ENCODE data around the gene RABGGTB. TPM values are rescaled to one million over a fixed set of nuclear protein-coding genes. Genes with fewer than 3 reads are reported as not detected.
A peak's percentile ranks its signal among the peaks of the same experiment; 100 is the strongest.

RABGGTB gene
- total and polyA plus RNA-seq, 9 of the 15 experiments (the other 6 are each of a cell fraction or from before 2014, with no cell fraction given) = 148 to 354 (median 206) TPM

- Histone ChIP-seq H3K9ac (ENCODE audit: insufficient read depth in 1 of 2, low read depth in 2 of 2, low read length in 2 of 2) (peak overlapping the region; percentile 82 to 95), H3K4me3 (peak overlapping the region; percentile 63), H3K36me3 (ENCODE audit: control insufficient read depth, insufficient read depth, low read length) (peaks cover 54% of the 10 kb centered on the region), H3K9me3 (replicated peaks; ENCODE audit: control insufficient read depth, insufficient read depth, low read depth, low read length) (0 out of 2 replicates have a peak, but pooled peaks cover 1% of the 10 kb centered on the region), H3K27me3 (ENCODE audit: control insufficient read depth in 2 of 2, insufficient read depth in 2 of 2, low read length in 2 of 2) (no peaks in the 10 kb centered on the region), H2AFZ (ENCODE audit: low read depth, low read length) (no peak overlapping the region), H3K4me1 (replicated peaks in 1 of 2; ENCODE audit: control insufficient read depth in 2 of 2, insufficient read depth in 2 of 2, low read length in 2 of 2) (peaks cover 0 to 5% of the 10 kb centered on the region in 2 experiments; a peak in 1 of 5 replicates), H3K27ac (ENCODE audit: extremely low read depth, low read depth, low read length) (peak overlapping the region; percentile 95), H3K4me2 (ENCODE audit: insufficient read depth, low read length) (peak overlapping the region; percentile 94), H3K9me1 (ENCODE audit: control insufficient read depth, insufficient read depth, low read length) (no peaks in the 10 kb centered on the region), H4K20me1 (replicated peaks; ENCODE audit: control insufficient read depth, insufficient read depth, low read length) (peaks cover 35% of the 10 kb centered on the region), H3K79me2 (ENCODE audit: control insufficient read depth, insufficient read depth, low read length) (peaks cover 73% of the 10 kb centered on the region)
- ATAC-seq (no peak), DNase-seq (ENCODE audit: extremely low read depth in 1 of 4, low spot score in 3 of 4) (peak in 1 of 4 experiments; percentile 29), FAIRE-seq (no peak)
- WGBS (ENCODE audit: insufficient coverage, low coverage, missing lambda C conversion rate) = under 1% methylated on average over 10 of the region's 10 CpGs
- ChIA-PET CTCF (ENCODE audit: low intra/inter-chr PET ratio) (no interaction called here), POLR2A (interaction anchor here (0.9 to 3.3 kb wide), 7 partner anchors 9 to 529 kb away, joined by 3 to 32 read pairs (median 7); partner anchors contain the start of gene MSH4)
- no TSS peak for BruUV-seq (replicated peaks)
- in situ Hi-C loops (cut with MboI) (loop anchor here (5.0 kb wide), 1 partner anchor 60 kb away; no protein-coding TSS in a partner anchor), intact Hi-C loops (cut with micrococcal nuclease) (loop anchor here (1.0 to 5.0 kb wide), 3 partner anchors 63 to 1895 kb away; partner anchors contain the start of genes ACADM and ZZZ3)
- TF ChIP-seq MLLT1 (IDR thresholded peaks at IDR 0.05) (peak; percentile 80 to 83; a peak in 2 of 4 replicates), CHD1 (IDR thresholded peaks at IDR 0.05; ENCODE audit: low read length) (peak; percentile 27), SNRNP70 (optimal IDR thresholded peaks at IDR 0.05; ENCODE audit: low read depth, low read length) (no peak), KHSRP (IDR thresholded peaks at IDR 0.05) (peak; percentile 19; the same call in 1 of the 2 replicates), PRPF4 (IDR thresholded peaks at IDR 0.05; ENCODE audit: insufficient read depth, low read depth, low read length, poor library complexity, severe bottlenecking) (no peak), AFF4 (CRISPR knock-in tag; IDR thresholded peaks at IDR 0.05) (peak; percentile 34; the same call in 1 of the 2 replicates), U2AF1 (optimal IDR thresholded peaks at IDR 0.05; ENCODE audit: low read depth, low read length) (peak; percentile 20), POLR2A (conservative IDR thresholded peaks at IDR 0.05) (0 out of 2 replicates have a peak, but pooled peaks have one; percentile 14), ZNF551 (CRISPR knock-in tag; IDR thresholded peaks at IDR 0.05) (no peak), FOXK1 (CRISPR knock-in tag; IDR thresholded peaks at IDR 0.05; ENCODE audit: borderline replicate concordance) (no peak), SUPT5H (IDR thresholded peaks at IDR 0.05) (peak; percentile 34; the same call in 1 of the 2 replicates), ZNF316 (IDR thresholded peaks at IDR 0.05) (peak; percentile 72), STAT5A (IDR thresholded peaks at IDR 0.05; ENCODE audit: borderline replicate concordance, low read length) (peak; percentile 19; the same call in 1 of the 2 replicates), KLF6 (CRISPR knock-in tag; IDR thresholded peaks at IDR 0.05; ENCODE audit: borderline replicate concordance) (no peak), RAD21 (CRISPR knock-in tag; conservative IDR thresholded peaks at IDR 0.05 in 1 of 2, IDR thresholded peaks at IDR 0.05 in 1 of 2) (no peak), DMBX1 (CRISPR knock-in tag; IDR thresholded peaks at IDR 0.05; ENCODE audit: borderline replicate concordance) (no peak), SMARCC2 (IDR thresholded peaks at IDR 0.05; ENCODE audit: low read depth) (no peak), ZNF311 (CRISPR knock-in tag; IDR thresholded peaks at IDR 0.05) (no peak)
Measured at GRCh38 chr1:75786901-75787493, 941 bp downstream of the RABGGTB start.

Data from K562 (cell line).